HG02759 (cell line): ENCODE results near the gene EXOC3.
"Not testable (repeated sequence)": the region's sequence is repeated elsewhere in the genome, so short reads cannot be mapped to it uniquely, and the experiment has no call there.

Source experiments
- ATAC-seq: cut with Tn5 transposase; IDR thresholded peaks from one replicate; pipeline ENCODE4 v1.9.1; 2021; ENCODE audit warnings: mild to moderate bottlenecking, moderate library complexity; ENCODE audit not compliant: unreplicated experiment

EXOC3 gene

GRCh38 chr5:442335-443238, at the start of gene EXOC3:
Gene EXOC3, plus strand, starts transcription at chr5:443176. Its CDS starts 3,030 bp downstream, at chr5:446206.
- peak; percentile 92 for ATAC-seq

- ATAC-seq, result no peak
Observed at GRCh38 chr5:393846-394275, 49.1 kb upstream of the EXOC3 start.

GRCh38 chr5:394671-395155, 48.3 kb upstream of the EXOC3 start:
- no peak for ATAC-seq

GRCh38 chr5:395156-395920, 47.6 kb upstream of the EXOC3 start:
- no peak for ATAC-seq

GRCh38 chr5:395921-396530, 47.0 kb upstream of the EXOC3 start:
- no peak for ATAC-seq

- no peak for ATAC-seq
Observed at GRCh38 chr5:396531-396961, 46.4 kb upstream of the EXOC3 start.

- not testable (repeated sequence) for ATAC-seq
Observed at GRCh38 chr5:398141-398474, 44.9 kb upstream of the EXOC3 start.

- ATAC-seq, result no peak
Observed at GRCh38 chr5:398475-399295, 44.3 kb upstream of the EXOC3 start.

- peak; percentile 81 for ATAC-seq
Observed at GRCh38 chr5:399296-400281, 43.4 kb upstream of the EXOC3 start.

GRCh38 chr5:400282-401145, 42.5 kb upstream of the EXOC3 start:
- peak; percentile 23 for ATAC-seq

- ATAC-seq, result no peak
Observed at GRCh38 chr5:401146-402034, 41.6 kb upstream of the EXOC3 start.

- not testable (repeated sequence) for ATAC-seq
Observed at GRCh38 chr5:402219-402614, 40.8 kb upstream of the EXOC3 start.

GRCh38 chr5:402615-403359, 40.2 kb upstream of the EXOC3 start:
- ATAC-seq, result peak; percentile 60

- ATAC-seq, result no peak
Observed at GRCh38 chr5:403995-404394, 39.0 kb upstream of the EXOC3 start.

GRCh38 chr5:404666-405241, 38.2 kb upstream of the EXOC3 start:
- ATAC-seq, result no peak

GRCh38 chr5:405421-405820, 37.6 kb upstream of the EXOC3 start:
- ATAC-seq, result no peak
